ENCODE data around the gene PUM1.

- TF ChIP-seq POLR2A (IDR thresholded peaks at IDR 0.05; ENCODE audit: control extremely low read depth in 1 of 2, low read depth in 2 of 2, low read length in 2 of 2) (peak in 1 of 2 experiments; percentile 70; a peak in 1 of 3 replicates), CBX5 (IDR thresholded peaks at IDR 0.05; ENCODE audit: low read depth, low read length) (no peak)
Measured at GRCh38 chr1:30929944-30930525, 135.5 kb downstream of the PUM1 start.

Measured in H1 (cell line).